DMS114 treated with DMSO at 0.1 percent for 48 hours (cell line): ENCODE data around the gene DESI1.
"Not testable (repeated sequence)": the region's sequence is repeated elsewhere in the genome, so short reads cannot be mapped to it uniquely, and the experiment has no call there.

Source experiments
- DNase-seq: peaks from one replicate; lab custom pipeline; 2025; ENCODE audit not compliant: unreplicated experiment; lab: John Stamatoyannopoulos, UW

DESI1 gene

GRCh38 chr22:41636467-41636866 lies 15.6 kb upstream of the DESI1 start:
- no peak for DNase-seq

DNA sequence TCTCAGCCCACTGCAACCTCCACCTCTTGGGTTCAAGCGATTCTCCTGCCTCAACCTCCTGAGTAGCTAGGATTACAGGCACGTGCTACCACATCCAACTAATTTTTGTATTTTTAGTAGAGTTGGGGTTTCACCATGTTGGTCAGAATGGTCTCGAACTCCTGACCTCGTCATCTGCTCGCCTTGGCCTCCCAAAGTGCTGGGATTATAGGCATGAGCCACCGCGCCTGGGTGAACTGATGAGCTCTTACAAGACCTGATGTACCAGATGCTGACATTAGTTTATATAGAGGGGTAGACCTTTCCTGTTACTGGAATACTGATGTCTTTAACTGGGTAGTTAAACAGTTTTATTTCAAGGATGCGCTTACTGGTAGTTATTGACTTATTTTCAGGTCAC lies 13.8 kb upstream of the DESI1 start:
- not testable (repeated sequence) for DNase-seq

DNA sequence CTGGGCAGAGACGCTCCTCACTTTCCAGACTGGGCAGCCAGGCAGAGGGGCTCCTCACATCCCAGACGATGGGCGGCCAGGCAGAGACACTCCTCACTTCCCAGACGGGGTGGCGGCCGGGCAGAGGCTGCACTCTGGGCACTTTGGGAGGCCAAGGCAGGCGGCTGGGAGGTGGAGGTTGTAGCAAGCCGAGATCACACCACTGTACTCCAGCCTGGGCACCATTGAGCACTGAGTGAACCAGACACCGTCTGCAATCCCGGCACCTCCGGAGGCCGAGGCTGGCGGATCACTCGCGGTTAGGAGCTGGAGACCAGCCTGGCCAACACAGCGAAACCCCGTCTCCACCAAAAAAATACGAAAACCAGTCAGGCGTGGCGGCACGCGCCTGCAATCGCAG lies 10.8 kb upstream of the DESI1 start:
- DNase-seq, result not testable (repeated sequence)

DNA sequence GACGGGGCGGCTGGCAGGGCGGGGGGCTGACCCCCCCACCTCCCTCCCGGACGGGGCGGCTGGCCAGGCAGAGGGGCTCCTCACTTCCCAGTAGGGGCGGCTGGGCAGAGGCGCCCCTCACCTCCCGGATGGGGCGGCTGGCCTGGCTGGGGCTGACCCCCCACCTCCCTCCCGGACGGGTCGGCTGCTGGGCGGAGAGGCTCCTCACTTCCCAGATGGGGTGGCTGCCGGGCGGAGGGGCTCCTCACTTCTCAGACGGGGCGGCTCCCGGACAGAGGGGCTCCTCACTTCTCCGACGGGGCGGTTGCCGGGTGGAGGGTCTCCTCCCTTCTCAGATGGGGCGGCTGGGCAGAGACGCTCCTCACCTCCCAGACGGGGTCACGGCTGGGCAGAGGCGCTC lies 10.3 kb upstream of the DESI1 start:
- not testable (repeated sequence) for DNase-seq

GRCh38 chr22:41625577-41625976 lies 4.7 kb upstream of the DESI1 start:
- no peak for DNase-seq

- no peak for DNase-seq
Measured at GRCh38 chr22:41621911-41622179, 1.0 kb upstream of the DESI1 start.

DNA sequence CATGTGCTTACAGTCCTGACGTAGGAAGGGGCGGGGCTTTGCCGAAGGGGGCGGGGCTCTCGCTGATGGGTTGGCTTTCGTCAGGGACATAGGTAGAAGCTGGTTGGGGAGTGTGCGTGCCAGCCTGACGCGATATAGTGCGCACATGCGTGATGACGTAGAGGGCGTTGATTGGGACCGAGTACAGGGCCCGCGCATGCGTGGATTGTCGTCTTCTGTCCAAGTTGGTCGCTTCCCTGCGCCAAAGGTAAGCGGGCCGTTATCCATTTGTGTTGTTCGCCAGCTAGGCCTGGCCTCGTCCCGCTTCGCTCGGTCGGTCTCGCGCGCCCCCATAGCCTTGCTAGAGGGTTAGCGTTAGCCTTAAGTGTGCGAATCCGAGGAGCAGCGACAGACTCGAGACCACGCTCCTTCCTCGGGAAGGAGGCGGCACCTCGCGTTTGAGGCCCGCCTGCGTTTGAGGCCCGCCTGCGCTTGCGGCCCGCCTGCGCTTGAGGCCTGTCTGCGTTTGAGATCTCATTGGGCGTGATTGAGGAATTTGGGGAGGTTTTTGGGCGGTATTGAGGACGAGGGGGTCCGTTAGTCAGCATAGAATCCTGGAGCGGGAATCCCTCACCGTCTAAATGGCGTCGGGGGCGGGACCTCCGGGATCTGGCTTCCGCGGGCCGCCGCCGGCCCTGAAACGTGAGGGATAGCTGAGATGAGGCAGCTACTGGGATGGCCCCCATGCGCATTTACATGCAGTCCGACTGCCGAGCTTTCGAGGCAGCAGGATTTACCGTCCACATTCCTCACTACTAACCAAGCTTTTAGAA lies 462 bp upstream of the DESI1 start, which contains the start of gene XRCC6:
XRCC6 (plus strand) TSS at position 197 of the 812 bp plus-strand sequence. CDS start 710 bp downstream, outside the sequence.
- DNase-seq, result peak; percentile 97

GRCh38 chr22:41619979-41620588 lies 759 bp downstream of the DESI1 start:
- DNase-seq, result no peak

GRCh38 chr22:41613456-41613855 lies 7.4 kb downstream of the DESI1 start:
- DNase-seq, result no peak

DNA sequence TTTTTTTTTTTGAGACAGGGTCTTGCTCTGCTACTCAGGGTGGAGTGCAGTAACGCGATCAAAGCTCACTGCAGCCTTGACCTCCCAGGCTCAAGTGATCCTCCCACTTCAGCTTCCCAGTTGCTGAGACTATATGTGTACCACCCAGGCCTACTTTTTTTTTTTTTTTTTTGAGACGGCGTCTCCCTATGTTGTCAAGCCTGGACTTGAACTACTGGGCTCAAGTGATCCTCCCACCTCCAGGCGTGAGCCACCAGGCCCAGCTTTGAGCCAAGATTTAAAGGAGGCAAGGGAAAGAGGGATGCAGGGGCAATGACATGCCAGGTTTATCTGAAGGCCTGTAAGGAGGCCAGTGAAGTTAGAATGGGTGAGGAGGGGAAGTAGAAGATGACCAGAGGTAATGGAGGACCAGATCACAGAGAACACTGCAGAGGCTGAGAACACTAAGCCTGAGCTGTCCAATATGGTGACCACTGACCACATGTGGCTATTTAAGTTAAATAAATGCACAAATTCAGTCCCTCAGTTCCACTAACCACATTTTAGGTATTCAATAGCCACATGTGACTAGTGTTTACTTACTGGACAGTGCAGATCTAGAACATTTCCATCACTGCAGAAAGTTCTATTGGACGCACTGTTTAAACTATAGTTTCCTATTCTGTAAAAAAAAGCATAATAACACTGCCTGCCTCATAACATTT lies 8.1 kb downstream of the DESI1 start:
- DNase-seq, result no peak

DNA sequence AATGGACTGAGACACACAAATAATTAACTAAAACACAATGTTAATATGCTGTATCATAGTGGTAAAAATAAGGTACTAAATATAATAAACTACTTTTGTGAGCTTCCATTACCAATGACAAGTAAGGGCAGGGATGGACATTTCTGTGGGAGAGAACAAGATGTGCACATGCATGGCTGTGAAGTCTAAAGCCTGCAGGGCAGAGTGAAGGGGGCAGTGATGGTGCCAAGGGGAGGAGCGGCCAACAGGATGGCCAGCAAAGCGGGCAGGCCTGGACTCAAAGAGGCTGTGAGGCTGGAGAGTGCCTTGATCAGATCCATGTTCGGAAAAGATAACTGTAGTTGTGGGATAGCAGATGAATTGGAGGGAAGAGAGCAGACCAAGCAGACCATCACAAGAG lies 12.5 kb downstream of the DESI1 start:
- DNase-seq, result no peak

DNA sequence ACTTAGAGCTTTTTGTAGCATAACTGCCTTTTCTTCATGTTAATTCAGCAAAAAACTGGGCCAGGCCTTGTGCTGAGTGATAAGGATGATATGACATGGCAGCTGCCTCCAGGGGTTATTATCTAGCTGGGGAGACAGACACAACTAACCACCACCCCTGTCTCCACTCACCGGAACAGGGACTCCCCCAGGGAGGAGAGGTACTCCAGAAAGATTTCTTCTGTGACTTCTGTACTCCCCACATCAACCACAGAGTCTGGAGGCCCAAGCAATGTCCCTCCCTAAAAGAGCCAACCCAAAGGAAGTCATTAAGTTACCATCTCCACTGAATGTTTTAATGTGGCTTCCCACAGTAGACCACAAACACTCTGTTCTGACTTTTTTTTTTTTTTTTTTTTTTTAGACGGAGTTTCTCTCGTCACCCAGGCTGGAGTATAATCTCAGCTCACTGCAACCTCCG lies 16.9 kb downstream of the DESI1 start:
- DNase-seq, result no peak

DNA sequence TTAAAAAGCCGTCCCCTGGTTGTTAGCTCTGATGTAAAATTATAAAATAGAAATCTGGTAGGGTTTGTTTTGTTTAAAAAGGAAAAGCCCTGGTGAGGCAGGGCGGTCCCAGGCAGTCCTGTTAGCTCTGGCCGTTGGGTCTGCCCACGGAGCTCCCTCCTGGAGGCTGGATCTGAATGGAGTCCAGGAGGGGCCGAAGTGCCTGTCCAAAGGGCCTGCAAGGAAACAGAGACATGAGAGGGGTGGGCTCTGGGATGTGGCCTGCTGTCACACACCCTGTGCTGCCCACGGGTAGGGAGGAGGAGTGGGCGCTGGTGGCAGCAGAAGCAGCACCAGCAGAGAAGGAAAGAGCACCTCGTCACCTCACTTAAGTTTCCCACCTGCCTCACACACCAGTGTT lies 19.9 kb downstream of the DESI1 start:
- DNase-seq, result no peak

- DNase-seq, result no peak
Measured at GRCh38 chr22:41598891-41599635, 21.8 kb downstream of the DESI1 start.

DNA sequence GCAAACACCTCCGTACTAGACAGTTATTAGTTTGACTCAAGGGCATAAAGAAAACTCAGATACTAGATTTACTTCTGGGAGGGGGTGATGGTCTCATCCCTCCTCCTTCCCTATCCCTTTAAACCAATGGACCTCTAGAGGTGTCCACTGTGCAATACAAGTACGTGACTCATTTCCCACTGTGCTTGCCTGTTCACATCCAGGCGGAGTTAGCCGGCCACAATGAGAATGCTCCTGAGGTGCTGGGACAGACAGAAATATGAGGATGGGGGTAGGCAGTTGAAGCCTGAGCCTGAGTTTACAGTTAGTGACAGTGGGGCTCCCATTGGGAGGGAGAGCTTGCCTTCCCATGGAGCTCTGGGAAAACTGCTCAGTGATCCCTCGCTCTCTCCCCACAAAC lies 22.8 kb downstream of the DESI1 start:
- no peak for DNase-seq

- DNase-seq, result no peak
Measured at GRCh38 chr22:41597635-41597953, 23.2 kb downstream of the DESI1 start.

DNA sequence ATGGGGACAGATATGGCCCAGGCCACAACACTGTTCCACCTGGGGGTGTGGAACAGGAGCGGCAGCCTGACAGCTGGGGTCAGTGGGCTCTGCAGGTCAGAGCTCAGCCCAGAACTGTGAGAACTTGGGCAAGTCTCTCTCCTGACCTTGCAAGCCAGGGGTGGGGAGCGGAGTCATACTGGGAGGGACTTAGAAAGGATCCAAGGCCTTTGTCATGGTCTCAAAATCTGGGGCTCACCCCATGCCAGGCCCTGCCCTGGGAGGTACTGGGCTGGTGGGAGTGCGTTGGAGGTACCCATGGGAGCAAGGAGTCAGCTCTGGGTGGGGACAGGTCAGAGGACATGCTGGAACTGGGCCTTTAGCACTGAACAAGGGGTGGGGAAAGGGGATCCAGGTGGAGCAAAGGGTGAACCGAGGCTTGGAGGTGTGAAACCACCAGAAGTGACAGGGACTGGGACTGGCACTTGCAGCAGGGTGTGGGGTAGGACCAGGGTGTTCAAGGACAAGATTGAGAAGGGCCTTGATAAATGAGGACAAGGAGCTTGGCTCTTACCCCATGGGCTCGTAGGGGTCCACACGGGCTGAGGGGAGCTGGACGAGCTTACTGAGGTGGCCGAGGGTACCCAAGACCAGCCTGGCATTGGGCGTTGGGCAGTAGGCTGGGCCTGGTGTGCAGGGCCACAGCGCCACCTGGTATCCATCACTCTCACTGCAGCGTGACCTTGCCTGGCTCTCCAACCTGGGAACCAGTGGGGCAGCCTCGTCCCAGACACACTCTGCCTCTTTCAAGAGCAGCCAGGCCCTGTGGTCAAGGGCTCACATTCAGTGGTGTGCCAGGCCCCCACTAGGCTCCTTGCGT lies 23.8 kb downstream of the DESI1 start:
- no peak for DNase-seq

DNA sequence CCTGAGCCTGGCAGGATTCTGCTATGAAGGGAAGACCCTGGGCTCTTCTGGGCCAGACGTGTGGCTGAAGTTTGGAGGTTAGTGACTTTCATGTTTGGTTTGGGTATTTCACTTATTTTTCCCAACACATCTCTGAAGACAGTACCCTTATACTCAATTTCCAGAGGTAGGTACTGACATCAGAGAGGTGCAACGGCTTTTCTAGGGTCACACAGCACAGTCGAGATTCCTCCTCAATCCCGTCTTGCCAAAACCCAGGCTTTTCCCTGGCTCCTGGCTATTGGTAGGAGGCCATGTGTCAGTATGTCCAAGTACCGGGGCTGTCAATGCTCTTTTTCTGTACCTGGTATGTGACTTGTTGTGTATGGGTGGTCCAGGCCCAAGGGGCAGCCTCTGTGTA lies 25.1 kb downstream of the DESI1 start:
- no peak for DNase-seq

DNA sequence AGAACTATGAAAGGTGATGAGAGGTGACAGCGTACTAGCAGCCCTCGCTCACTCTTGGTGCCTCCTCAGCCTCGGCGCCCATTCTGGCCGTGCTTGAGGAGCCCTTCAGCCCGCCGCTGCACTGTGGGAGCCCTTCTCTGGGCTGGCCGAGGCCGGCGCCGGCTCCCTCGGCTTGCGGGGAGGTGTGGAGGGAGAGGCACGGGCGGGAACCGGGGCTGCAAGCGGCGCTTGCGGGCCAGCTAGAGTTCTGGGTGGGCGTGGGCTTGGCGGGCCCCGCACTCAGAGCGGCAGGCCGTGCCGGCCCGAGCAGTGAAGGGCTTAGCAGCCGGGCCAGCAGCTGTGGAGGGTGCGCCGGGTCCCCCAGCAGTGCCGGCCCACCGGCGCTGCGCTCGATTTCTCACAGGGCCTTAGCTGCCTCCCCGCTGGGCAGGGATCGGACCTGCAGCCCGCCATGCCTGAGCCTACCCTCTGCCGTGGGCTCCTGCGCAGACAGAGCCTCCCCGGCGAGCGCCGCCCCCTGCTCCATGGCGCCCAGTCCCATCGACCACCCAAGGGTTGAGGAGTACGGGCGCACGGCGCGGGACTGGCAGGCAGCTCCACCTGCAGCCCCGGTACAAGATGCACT lies 27.4 kb downstream of the DESI1 start:
- not testable (repeated sequence) for DNase-seq
